ENCODE results near the gene INPP5A.

Gene INPP5A

DNA sequence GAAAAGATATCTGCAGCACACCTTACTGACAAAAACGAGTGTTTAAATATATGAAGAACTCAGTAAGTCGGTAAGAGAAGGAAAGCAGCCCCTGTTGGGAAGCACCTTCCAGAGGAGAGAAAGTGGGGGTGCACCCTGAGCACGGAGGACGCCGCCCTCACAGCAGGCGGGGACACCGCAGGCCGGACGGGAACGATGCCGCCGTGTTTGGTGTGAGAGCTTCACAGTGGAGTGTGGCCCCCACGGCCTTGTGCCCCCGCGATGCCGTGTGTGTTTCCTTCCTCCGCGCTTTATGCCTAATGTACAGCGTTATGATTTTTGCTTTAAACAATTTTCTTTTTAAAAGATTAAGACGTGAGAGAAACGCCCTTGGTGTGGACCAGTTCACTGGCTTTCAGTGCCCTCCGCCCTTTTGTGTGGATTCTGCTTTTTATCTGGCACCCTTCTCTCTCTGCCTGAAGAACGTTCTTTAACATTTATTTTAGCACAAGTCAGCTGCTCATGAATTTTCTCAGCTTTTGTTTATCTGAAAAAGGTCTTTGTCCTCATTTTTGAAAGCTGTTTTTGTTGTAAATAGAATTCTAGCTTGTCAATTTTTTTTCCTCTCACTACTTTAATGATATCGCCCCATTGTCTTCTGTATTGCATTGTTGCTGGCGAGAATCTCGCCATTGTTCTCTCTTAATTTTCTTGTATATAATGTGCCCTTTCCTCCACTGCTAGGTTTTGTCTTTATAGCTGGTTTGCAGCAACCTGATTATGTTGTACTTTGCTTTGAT lies 110.7 kb downstream of the INPP5A start:
- no peak for DNase-seq (ENCODE audit: low spot score)

DNA sequence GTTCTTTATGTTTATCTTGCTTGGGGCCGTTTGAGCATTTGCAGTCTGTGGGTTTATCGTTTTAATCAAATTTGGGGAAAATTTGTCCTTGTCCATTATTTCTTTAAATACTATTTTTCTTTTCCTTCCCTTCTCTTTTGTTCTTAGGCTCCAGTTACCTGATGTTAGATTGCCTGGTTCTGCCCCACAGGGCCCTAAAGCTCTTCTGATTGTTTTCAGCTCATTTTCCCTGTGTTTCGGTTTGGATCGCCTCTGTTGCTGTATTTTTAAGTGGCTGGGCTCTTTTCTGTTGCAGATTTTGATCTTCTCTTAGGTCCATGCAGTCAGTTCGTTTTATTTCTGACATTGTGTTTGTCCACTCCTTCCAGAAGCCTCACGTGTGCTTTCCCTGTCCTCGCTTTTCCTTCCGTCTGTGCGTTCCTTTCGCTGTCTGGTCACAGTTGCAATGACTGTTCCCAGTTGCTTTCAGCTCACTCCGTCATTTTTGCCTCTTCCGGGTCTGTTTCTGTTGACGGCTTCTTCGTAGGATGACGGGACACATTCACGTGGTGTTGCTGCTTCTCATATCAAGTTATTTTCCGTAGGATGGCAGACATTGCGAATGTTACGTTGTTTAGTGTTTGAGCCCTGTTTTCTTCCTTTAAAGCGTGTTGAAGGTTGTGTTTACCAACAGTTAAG lies 111.4 kb downstream of the INPP5A start:
- no peak for DNase-seq (ENCODE audit: low spot score)

DNA sequence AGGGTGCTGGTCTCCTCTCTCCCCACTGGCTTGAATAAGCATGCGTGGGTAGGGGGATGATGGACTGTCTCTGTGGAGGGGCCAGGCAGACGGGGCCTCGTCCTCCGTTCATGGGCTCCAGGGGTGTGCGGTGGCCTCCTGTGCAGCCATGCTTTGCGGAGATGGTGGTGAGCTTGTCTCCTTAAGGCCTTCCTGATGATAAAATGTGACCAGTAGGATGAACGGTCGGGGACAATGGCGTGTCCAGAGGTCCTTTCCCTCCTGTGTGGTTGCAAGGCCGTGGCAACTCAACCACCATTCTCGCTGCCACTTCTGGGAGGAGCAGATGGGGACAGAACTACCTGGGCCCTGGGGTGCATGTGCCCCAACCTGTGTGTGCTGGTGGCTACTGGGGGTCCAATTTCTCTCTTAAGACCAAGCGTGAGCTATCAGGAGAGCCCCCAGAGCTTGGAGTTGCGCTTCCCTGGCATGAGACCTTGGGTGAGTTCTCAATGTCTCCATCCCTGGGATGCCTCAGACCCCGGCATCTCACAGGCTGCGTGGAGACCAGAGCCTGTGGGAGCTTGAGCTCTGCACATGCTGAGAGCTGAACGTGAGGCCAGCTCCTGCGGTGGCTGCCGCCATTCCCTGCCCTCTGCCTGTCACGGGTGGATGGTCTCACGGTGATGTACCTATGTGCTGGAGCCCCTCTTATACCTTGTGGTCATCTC lies 112.2 kb downstream of the INPP5A start:
- DNase-seq (ENCODE audit: low spot score) = no peak

DNA sequence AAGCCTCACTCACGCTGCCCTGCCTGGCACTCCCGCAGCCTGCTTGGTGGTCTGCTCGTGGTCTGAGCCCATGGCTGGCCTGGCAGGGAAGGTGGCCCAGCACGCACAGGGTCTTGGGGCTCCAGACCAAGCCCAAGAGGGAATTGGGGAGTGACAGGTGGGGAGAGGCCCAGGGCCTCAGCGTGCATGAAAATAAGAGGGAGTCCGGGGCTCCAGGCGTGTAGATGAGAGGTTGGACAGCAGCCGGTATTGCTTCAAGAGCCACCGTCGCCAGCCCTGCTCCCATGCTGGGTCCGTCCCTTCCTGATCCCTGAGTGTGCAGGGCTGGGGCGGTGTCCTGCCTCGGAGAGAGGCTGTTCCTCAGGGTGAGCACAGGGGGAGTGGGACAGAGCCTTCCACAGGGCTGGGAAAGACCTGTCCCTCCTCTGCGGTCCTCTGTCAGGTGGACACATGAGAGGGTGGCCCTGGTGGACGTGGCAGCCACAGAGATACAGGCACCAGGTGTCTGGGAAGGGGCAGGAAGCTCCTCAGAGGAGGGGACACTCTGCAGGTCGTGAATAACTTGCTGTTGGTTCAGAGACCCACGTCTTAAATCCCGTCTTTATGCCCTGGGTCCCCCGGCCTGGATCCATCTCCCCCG lies 113.1 kb downstream of the INPP5A start:
- DNase-seq (ENCODE audit: low spot score) = no peak

DNA sequence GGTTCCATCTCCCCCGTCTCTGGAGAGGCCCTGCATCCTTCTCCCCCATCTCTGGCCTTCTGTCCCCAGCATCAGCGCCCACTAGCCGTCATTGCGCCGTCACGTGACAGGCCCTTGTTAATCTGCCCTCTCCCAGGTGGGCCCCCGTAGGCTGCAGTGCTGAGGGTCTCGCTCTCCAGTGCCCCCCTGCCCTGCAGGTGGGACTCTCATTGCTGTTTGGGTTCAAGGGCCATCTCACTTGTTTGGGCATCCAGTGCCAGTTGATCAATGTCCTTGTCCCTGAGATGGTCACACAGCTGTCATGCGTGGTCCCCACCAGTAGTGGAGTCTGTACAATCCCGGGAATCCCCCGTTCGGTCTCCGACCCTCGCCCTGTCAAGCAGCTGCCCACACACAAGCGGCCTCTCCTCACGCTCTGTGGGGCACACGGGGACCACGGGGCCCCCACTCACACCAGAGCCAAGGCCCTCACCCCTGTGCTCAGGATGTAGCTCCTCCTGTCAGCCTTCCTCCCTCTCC lies 114.0 kb downstream of the INPP5A start:
- no peak for DNase-seq (ENCODE audit: low spot score)

DNA sequence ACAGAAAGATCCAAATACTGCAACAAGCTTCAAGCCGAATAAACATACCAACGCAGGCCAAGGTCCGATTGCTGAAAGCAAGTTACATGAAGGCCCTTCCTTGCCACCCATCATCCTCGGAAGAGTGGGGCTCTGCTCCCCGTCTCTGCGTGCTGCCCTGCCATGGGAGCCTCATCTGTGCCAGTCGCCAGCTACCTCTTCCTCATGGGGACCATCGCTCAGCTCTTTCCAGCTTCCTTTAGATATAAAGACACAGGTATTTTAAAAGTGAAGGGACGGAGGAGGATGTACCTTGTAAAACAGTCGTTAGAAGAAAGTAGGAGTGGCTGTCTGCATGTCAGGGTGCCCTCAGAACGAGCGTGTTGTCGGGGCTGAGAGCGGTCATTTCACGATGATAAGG lies 114.9 kb downstream of the INPP5A start:
- no peak for DNase-seq (ENCODE audit: low spot score)

DNA sequence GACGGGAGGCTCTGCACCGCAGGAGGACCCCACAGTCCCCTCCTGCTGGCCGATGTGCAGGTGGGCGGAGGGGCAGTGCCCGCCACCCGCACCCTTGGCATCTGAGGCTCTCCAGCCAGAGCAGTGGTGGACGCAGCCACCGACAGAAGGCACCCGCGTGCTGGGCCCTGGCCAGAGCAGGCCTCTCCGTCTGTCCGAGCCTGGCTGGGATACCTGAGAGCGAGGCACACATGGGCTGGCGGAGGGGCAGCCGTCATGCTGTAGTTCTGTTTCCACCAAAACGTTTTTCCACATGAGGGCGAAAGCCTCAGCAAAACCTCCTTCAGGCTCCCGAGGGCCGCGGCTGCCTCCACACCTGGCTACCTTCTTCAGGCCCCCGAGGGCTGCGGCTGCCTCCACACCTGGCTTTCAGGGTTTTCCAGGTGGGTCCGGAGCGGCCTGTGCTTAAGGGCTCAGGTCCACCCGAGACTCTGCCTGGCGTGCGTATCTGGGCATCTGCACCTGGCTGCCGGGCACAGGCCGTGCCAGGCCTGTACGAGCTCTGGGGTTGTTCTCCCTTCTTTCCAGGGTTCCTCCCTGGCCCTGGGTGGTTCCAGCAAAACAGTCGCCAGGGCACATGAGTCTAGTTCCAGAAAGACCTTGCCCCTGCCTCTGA lies 115.5 kb downstream of the INPP5A start:
- DNase-seq (ENCODE audit: low spot score) = peak; percentile 69

DNA sequence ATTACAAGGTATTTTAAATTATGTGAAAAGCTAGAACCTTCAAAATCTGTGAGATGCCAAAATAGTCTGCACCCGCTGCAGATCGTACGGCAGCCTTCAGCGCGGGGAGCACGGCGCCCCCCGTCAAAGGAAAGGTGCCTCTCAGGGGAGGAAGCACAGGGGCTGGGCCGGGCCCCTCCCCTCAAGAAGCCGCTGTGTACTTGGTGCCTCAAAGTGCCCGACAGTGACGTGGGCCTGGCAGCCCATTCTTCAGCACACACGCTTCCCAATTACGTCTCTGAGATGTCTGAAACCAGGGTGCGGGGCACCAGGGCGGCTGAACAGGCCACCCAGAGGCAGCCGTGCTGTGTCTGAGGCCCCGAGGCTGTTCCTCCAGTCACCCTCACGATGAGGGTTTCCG lies 116.1 kb downstream of the INPP5A start:
- no peak for DNase-seq (ENCODE audit: low spot score)

DNA sequence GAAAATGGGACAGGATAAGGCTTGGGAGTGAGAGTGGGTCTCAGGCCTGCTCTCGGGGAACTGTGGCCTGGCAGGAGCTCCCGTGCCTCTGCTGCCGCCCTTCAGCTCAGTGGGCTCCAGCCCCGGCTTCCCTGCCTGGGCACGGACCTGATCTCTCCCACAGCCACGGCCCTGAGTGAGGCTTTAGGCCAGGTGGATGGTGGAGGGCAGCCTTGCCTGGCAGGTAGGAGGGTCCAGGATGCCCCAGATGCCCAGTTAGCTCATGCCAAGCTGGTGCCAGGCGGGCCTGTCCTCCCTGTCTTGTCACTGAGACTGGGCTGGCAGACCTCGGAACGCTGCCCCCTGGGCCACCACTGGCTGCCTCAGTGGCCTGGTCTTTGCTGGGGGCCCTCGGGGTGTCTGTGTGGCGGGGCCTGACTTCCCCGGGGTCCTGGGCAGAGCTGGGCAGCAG lies 116.6 kb downstream of the INPP5A start:
- DNase-seq (ENCODE audit: low spot score) = no peak

DNA sequence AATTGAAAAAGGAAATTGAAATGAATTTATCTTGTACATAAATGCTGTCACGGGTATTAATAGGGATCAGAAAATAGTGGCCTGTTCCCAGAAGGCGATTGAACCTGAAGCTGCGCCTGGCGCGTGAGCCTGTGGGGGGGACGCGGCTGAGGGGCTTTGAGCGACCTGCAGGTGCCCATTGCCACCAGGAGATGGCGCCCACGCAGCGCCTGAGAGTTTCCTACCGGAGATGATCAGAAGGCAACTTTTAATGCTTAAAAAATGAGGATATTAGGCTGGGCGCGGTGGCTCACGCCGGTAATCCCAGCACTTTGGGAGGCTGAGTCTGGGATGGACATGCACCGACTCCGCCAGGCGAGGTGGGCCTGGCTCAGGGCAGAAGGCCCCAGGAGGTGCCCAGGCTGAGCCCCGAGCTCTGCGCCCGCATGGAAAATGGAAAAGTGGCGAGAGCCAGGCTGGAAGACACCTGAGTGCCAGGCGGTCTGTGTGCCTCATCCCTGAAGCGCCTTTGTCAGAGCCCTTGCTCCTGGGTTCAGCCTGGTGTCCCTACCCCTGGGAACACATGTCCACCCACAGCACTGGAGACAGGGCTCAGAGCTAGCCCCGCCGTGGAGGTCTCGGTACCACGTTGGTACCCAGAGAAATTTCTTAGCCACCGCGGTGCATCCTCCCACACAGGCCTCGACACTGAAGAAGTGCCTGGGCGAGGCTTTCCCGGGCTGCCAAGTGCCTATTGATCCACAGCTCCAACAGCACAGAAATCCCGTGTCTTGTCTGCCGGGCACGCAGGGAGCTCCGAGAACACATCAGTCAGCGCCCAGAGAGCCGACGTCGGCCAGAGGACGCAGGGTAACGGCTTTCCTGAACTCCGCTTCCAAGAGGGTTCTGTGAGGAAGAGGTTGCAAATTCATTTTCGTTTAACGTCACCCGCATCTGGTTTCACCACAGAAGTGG lies 117.4 kb downstream of the INPP5A start:
- peak; percentile 72 for DNase-seq (ENCODE audit: low spot score)

DNA sequence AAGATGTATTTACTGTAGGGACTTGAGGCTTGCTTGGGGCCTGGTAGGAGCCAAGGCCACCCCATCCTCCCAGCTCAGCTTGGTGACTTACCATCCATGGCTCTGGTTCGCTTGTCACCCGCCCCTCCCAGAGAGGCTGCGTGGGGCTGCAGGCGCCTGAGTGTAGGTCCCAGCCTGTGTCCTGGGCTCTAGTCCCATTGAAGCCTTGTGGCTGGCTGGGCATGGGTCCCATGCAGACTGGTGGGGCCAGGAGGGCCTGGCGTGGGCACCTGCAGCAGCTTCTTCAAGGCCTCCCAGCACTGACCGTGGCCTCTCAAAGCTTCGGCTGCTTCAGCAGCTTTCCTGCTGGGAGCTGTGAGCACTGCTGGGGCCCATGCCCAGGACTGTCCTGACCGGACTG lies 118.1 kb downstream of the INPP5A start:
- no peak for DNase-seq (ENCODE audit: low spot score)

DNA sequence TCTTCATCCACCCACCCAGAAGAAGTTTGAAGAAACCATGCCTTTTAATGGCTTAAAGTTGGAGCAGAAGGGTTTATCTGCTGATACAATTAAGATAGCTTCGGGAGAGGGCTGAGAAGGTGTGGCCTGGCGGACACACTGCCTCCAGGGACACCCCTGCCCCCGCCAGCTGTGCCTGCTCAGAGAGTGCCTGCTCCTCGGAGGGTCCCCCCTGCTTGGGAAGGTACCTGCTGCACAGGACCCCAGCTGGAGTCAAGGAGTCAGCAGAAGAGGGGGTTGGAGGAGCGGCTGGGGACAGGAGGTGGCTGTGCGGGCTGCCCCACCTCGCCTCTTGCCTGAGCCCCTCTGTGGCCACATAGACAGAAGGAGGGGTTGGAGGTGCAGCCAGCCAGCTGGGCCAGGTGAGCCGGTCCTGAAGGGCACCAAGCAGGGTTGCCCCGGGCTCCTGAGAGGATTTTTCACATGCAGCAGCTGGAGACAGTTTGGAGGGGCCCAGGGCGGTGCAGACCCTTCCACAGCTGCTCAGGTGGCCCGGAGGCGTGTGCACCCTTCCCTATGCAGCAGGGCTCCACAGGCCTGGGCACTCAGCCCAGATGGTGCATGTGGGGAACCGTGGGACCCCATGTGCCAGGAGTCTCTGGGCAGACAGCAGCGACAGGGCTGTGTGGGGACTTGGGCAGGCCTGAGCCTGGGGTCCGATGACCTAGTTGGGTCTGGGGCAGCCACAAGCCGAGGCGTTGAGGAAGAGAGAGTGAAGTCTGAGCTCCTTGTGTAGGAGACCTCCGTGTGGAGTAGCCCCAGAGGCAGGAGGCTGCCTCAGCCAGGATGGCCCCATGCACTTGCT lies 118.9 kb downstream of the INPP5A start:
- no peak for DNase-seq (ENCODE audit: low spot score)

DNA sequence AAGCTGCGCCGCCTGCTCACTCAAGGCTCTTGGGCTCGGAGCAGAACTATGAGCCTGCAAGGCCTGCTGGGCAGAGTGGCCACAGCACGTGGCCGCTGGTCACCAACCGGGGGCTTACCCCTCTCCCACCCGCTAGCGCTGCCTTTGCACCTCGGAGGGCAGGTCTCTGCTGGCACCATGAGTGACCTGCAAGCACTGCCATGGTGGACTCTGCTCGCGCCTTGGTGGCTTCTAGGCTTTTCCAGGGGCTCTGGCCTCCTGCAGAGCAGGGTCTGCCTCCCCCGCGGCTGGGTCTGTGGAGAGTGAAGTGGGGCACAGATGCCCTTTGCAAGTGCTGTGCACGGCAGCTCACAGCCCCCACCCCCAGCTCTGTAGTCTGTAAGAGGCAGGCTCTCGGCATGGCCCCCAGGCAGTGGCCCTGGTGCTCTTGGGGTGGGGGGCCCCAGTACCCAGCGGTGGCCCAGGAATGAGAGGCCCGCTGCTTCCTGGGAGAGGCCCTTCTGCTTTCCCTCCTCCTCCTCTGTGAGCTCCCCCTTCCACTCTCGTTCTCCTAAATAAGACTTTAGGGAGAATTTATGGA lies 119.6 kb downstream of the INPP5A start:
- no peak for DNase-seq (ENCODE audit: low spot score)

DNA sequence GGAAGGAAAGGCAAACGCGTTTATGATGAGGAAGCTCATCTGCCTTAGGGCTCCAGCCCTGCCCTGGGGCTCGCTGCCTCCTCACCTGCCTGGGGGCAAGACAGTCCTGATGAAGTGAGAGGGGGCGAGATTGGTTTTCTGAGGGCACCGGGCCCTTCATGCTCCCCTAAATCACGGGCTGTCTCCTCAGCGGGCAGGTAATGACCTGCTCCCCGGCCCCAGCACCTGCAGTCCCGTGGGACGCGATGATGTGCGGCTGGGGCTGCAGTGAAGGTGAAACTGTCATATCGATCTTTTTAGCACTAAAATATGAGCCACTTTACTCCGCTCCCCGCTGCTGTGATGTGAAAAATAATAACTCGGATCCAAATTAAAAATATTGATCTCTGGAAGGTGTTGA lies 120.2 kb downstream of the INPP5A start:
- no peak for DNase-seq (ENCODE audit: low spot score)

DNA sequence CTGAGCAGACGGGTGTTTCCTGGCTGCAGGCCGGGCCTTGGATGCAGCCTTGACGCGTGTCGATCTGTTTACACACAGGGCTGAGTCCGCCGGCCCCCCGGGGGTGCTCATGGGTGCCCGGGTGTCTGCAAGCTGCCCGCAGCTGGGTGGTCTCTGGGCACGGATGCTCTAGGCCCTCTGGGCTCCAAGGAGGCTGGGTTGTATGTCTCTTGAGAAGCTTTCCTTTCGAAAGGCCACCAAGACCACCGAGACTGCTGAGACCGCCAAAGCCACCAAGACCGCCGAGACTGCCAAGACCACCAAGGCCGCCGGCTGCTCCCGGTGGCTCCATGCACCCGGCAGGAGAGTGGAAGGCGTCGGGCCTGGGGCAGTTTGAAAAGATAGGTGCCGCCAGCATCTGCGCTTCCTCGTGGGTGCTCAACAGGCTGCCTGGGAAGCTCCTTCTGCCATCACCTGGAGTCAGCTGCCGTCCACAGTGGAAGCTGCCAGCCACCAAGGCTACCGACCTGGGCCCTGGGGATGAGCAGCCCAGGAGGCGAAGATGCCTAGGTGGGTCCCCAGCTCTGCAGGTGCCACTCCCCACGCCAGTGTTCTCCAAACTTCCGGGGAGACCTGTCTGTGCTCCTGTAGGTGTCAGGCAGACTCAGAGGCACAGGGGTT lies 121.1 kb downstream of the INPP5A start:
- no peak for DNase-seq (ENCODE audit: low spot score)

DNA sequence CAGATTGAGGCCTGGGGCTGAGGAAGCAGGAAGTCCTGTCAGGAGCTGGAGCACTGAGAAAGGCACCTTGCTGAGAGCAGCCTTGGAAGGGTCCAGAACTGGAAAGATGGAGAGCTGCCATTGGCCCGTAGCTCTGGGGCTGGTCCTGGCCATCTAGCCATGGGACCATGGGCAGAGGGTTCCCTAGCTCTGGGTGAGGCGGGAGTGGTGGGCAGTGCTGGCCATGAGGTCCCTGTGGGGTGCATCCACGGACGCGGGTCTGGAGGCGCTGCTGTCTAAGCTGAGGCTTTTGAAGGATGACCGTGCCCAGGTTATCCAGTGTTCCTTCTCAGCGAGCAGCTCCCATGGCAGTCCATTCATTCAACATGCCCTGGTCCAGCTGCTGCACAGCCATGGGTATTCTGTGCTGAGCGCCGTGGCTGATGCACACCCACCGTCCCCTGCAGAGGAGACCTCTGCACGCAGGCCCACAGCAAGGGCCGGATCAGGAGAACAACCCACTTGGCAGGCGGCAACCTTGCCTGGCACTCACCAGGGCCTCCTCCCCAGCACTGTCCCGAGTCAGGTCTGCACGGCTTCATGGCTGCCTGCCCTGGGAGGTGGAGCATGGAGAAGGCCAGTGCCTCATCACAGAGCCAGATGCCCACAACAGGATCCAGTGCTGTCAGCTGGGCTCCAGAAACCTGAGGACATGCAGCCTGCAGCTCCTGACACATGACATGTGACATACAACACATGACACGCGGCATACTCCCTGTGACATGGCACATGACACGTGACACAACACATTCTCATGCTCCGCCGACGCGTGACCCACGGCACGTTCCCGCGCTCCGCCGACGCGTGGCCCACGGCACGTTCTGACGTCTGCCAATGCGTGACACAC lies 121.9 kb downstream of the INPP5A start:
- DNase-seq (ENCODE audit: low spot score) = peak; percentile 45

DNA sequence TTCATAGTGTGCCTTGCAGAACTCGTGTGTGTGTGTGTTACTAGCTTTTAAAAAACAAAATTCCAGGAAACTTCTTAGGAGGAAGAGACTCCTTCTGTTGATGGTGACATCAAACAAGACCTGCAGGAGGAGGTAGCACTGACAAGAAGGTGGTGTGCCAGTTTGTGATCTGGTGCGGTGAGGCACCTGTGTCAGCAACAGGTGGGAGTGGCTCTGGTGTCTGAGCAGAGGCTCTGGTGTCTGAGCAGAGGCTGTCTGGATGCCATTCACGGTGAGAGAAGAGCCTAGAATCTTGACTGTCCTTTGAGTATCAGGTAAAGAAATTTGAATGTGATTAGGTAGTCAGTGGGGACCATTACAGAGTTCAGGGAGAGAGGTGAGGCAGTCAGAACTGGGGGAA lies 122.8 kb downstream of the INPP5A start:
- no peak for DNase-seq (ENCODE audit: low spot score)
